ENCODE data around the gene TMEM86A.
A peak's percentile ranks its signal among the peaks of the same experiment; 100 is the strongest.

TMEM86A gene

DNA sequence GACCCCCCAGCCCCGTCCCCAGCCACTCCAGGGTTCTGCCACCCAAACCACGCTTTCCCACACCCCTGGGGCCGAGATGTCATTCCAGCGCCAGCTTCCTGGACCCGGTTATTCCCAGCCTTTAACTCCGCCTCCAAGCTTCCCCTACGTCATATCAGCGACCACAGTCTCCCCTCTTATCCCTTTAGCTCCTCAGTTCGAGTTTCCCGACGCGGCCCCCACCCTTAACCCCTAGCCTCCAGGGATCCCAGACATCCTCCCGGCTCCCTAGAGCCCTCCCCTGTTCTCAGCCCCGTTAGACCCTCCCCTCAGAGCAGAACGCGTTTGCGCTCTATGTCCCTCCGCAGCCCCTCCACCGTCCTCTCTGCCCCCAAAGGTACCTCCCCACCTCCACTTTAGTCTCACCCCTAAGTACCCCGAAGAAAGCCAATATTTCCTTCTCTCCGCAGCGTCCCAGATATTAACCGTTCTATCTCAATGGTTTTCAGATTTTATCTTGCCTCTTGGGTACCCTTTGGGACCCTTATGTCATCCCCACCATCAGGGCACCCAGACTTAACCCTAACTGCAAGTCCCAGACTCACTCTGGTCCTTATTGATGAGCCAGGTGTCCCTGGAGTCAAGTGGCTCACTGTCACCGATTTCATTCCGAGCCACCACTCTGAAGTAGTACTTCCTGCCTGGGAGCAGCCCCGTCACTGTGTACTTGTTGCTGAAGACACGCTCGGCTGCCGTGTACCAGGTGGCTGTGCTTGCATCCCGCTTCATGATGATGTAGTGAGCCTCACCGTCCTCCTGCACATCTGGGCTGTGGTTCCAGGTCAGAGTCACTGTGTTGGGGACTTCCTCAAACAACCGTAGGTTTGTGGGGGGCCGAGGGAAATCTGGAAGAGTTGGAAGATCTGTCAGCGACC lies 8.0 kb downstream of the TMEM86A start:
- H3K4me3 ChIP-seq = no peak overlapping the region; the same call in 1 of the 2 replicates
- H3K27ac ChIP-seq = no peak overlapping the region

DNA sequence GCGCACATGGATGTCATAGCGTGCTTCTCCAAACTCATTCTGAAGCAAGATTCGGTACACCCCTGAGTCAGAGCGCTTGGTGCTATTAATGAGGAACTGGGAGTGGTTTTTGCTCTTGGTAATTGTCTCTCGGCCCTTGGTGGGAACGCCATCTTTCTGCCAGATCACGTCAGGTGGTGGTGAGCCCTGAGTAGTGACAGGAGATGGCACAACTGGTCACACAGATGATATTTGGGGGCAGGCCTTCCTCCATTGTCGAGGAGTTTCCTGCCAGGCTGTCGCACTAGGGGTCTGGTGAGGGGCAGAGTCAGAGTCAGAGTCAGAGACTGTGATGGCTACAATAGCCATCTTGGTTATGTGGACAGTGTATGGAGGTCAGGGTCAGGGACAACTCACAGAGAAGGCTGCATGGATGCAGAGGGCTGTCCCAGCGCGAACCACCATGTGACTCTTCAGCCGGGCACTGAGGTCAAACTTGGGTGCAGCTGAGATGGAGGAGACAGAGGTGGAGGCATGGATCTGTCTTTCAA lies 9.3 kb downstream of the TMEM86A start:
- Histone ChIP-seq H3K9me3 (no peaks in the 10 kb centered on the region), H3K36me3 (no peaks in the 10 kb centered on the region), H3K4me3 (no peak overlapping the region), H3K9ac (no peak overlapping the region), H3K27ac (no peak overlapping the region), H3K4me1 (peaks cover 15% of the 10 kb centered on the region), H4K20me1 (no peaks in the 10 kb centered on the region), H3K4me2 (no peak overlapping the region), H3K27me3 (peaks cover 33% of the 10 kb centered on the region)
- no peak for TF ChIP-seq Cebpa-rat (IDR thresholded peaks at IDR 0.05)

More for the DNA sequence above, 8.0 kb downstream of the TMEM86A start:
- Histone ChIP-seq H3K27me3 (peaks cover 33% of the 10 kb centered on the region), H3K36me3 (peaks cover 5% of the 10 kb centered on the region; the same call in 1 of the 2 replicates), H3K4me1 (peaks cover 15% of the 10 kb centered on the region), H3K4me2 (peak overlapping the region; percentile 64), H3K9me3 (no peaks in the 10 kb centered on the region), H4K20me1 (no peaks in the 10 kb centered on the region), H3K9ac (no peak overlapping the region)
- no peak for TF ChIP-seq Cebpa-rat (IDR thresholded peaks at IDR 0.05)

DNA sequence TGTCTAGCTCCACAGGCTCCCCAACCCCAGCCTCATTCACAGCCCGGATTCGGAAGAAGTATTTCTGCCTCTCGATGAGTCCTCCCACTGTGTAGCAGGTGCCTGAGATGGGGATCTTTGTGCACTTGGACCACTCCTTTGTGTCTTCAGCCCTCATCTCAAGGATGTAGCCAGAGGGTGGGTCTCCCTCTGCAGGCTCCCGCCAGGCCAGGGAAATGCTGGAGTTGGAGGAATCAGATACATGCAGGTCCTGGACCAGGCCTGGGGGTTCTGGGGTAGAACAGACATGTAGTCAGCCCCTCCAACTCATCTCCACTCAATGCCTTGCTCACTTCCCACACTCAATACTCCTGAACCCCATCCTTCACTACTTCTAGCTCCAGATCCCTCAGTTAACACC lies 10.8 kb downstream of the TMEM86A start:
- H3K36me3 ChIP-seq = no peaks in the 10 kb centered on the region
- no peaks in the 10 kb centered on the region for H4K20me1 ChIP-seq
- no peak for TF ChIP-seq Cebpa-rat (IDR thresholded peaks at IDR 0.05)
- no peaks in the 10 kb centered on the region for H3K9me3 ChIP-seq
- peaks cover 33% of the 10 kb centered on the region for H3K27me3 ChIP-seq
- H3K9ac ChIP-seq = no peak overlapping the region
- H3K27ac ChIP-seq = no peak overlapping the region
- peaks cover 15% of the 10 kb centered on the region for H3K4me1 ChIP-seq
- no peak overlapping the region for H3K4me3 ChIP-seq
- H3K4me2 ChIP-seq = no peak overlapping the region

DNA sequence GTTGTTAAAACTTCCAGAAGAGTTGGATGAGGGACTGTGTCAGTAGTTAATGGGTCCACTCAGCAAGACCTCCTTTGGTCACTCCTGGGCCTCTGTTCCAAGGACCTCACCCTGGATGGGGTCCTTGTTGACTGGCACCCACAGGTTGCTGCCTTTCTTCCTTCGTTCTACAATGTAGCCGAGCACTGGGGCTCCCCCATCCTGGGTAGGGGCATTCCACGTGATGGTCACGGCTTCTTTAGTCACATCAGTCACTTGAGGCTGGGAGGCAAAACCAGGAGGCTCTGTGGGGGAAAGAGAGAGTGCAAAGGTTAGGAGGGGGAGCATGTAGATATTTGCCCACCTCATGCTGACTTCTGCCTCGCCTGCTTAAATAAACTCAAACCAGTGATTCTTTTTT lies 12.0 kb downstream of the TMEM86A start:
- Histone ChIP-seq H3K9ac (no peak overlapping the region), H3K4me3 (no peak overlapping the region), H3K27me3 (peaks cover 23% of the 10 kb centered on the region), H3K9me3 (no peaks in the 10 kb centered on the region), H4K20me1 (no peaks in the 10 kb centered on the region), H3K4me1 (peaks cover 12% of the 10 kb centered on the region), H3K27ac (no peak overlapping the region), H3K4me2 (no peak overlapping the region), H3K36me3 (no peaks in the 10 kb centered on the region)
- TF ChIP-seq Cebpa-rat (IDR thresholded peaks at IDR 0.05) = no peak

DNA sequence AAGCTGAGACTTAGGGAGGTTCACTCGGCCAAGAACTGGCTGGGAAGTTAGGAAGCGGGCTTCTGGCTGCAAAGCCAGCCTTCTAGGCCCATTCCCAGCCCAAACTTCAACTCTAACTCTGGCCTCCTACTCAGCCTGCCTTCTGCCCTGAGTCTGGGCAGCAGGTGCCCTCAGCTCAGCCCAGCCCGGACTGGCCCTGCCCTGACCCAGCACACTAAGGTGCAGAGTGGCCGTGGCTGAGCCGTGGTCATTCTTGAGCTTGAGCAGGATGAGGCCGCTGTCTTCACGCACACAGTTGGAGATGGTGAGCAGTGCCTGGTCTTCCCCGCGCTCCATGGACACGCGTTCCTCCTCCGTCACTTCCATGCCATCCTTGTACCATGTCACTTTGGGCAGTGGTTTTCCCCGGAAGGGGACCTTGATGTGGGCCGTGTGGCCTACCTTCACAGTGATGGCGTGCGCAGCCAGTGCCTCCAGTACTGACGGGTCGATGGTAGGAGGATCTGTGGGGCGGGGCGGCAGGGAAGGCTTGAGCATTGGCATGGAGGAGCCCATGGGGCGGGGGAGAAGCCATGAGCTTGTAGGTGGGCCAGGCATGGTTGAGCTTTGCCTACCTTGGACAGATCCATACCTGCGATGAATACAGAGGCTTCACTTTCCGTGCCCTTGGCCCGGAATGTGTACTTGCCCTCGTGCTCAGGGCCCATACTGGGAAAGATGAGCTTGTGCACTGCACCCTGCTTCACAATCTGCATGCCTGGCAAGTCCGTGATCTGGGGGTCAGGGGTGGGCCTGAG lies 15.3 kb downstream of the TMEM86A start:
- Histone ChIP-seq H4K20me1 (no peaks in the 10 kb centered on the region), H3K9me3 (no peaks in the 10 kb centered on the region), H3K36me3 (no peaks in the 10 kb centered on the region), H3K9ac (no peak overlapping the region), H3K4me3 (no peak overlapping the region), H3K27ac (no peak overlapping the region), H3K4me1 (no peaks in the 10 kb centered on the region), H3K27me3 (no peaks in the 10 kb centered on the region), H3K4me2 (no peak overlapping the region)
- TF ChIP-seq Cebpa-rat (IDR thresholded peaks at IDR 0.05) = no peak

DNA sequence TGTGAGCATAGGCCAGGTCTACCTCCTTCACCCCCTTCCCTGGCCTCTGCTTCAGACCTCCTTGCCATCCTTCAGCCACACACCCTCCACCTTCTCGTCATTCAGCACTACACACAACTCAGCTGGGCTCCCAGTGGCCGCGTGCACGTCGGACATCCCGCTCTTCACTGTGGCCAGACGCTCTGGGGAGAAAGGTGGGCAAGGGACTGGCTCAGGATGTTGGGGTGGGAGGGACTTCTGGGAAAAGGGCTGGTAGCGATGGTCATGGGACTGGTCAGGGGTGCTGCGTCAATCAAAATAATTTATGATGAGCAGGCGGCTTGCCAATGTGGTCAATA lies 15.8 kb downstream of the TMEM86A start:
- Histone ChIP-seq H3K36me3 (no peaks in the 10 kb centered on the region), H4K20me1 (no peaks in the 10 kb centered on the region), H3K4me2 (no peak overlapping the region), H3K27me3 (no peaks in the 10 kb centered on the region), H3K4me3 (no peak overlapping the region), H3K9ac (no peak overlapping the region), H3K4me1 (no peaks in the 10 kb centered on the region), H3K27ac (no peak overlapping the region), H3K9me3 (no peaks in the 10 kb centered on the region)
- no peak for TF ChIP-seq Cebpa-rat (IDR thresholded peaks at IDR 0.05)

DNA sequence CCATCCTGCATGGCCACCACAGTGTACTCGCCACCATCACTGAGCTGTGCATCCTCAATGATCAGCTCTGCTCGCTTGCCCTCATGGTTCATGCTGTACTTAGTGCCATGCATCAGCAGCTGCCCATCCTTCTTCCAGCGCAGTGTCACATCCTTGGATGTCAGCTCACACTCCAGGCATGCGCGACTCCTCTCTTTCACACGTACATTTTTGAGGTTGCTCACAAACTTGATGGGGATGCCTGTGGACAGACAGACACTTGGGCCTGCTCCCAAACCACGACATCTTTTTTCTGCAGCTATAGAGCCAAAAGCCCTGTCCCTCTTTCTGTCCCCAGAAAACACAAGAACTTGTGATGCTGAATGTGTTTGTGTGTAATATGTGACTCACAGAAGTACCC lies 16.9 kb downstream of the TMEM86A start:
- H3K4me2 ChIP-seq = no peak overlapping the region
- H3K4me1 ChIP-seq = no peaks in the 10 kb centered on the region
- H3K36me3 ChIP-seq = no peaks in the 10 kb centered on the region
- H3K9me3 ChIP-seq = no peaks in the 10 kb centered on the region
- H4K20me1 ChIP-seq = no peaks in the 10 kb centered on the region
- no peaks in the 10 kb centered on the region for H3K27me3 ChIP-seq
- no peak overlapping the region for H3K4me3 ChIP-seq
- H3K27ac ChIP-seq = no peak overlapping the region
- H3K9ac ChIP-seq = no peak overlapping the region
- no peak for TF ChIP-seq Cebpa-rat (IDR thresholded peaks at IDR 0.05)

DNA sequence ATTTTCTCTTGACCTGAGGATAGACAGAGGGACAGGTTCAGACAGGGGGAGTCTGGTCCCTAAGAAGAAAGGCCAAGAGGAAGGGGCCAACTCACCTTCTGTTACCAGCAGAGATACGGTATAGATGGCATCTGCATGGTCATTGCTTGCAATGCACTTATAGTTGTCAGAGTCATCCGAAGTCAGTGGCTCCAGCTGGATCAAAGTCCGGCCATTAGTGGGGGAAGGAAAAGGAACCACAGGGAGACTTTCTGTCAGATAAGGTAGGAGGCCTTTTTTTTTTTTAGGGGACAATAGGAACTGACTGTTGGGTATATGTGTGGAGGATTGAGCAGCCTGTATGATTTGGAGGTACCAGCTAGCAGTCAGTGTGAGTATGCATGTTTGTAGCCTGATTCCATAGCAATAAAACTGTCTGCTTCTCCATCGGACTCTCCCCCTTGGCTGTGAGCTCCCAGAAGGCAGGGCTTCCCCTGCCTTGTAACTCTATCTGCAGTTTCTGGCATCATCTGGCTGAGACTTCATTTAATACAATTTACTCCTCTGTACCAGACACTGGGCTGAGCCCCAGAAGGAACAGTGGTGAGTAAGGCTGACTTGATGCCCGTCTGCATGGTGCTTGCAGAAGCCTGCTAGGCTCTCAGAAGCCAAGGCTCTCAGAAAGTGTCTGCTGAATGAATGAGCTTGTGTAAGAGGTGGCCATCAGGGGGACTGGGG lies 21.7 kb downstream of the TMEM86A start:
- H3K27me3 ChIP-seq = no peaks in the 10 kb centered on the region
- no peak overlapping the region for H3K27ac ChIP-seq
- no peak overlapping the region for H3K4me3 ChIP-seq
- peaks cover 6% of the 10 kb centered on the region for H3K4me1 ChIP-seq
- no peak overlapping the region for H3K9ac ChIP-seq
- no peaks in the 10 kb centered on the region for H3K9me3 ChIP-seq
- TF ChIP-seq Cebpa-rat (IDR thresholded peaks at IDR 0.05) = no peak
- H4K20me1 ChIP-seq = no peaks in the 10 kb centered on the region
- peak overlapping the region; percentile 96 for H3K4me2 ChIP-seq
- no peaks in the 10 kb centered on the region for H3K36me3 ChIP-seq

DNA sequence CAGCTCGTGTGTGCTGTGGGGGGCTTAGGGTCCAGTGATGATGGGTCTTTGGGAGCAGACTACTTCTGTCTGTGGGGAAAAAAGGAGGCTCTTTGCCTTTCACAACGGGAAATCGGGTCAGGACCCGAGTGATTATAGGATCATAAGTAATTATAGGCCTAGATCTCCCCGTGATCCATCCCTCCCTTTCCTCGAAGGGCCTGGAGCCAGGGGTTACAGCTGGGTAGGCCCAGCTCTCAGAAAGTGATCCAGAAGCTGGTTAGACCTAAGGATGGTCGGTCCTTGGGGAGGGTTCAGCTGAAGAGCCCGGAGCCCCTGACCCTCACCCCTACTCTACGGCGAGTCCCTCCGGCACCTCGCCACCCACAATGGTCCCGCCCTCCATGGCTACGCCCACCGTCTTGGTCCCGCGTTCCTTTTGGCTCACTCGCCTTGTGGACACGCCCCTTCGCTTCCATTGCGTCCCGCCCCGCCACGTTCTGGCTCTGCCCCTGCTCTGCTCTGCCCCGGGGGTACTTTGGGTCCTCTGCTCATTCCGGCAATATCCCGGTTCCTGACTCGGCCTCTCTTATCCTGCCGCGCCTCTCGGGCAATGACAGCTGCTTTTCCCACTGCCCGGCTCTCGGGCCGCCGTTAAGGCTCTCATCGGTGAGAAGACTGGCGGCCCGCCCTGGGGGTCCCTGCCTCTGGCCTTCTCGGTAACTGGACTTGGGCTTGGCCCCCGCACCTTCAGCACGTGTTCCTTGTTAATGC lies 22.4 kb downstream of the TMEM86A start:
- Histone ChIP-seq H3K27ac (peak overlapping the region; percentile 76), H3K9ac (peak overlapping the region; percentile 82), H3K4me3 (peak overlapping the region; percentile 75)

More for the DNA sequence above, 22.4 kb downstream of the TMEM86A start:
- Histone ChIP-seq H3K4me2 (peak overlapping the region; percentile 96), H3K4me1 (peaks cover 9% of the 10 kb centered on the region), H3K36me3 (no peaks in the 10 kb centered on the region), H3K9me3 (no peaks in the 10 kb centered on the region), H4K20me1 (no peaks in the 10 kb centered on the region), H3K27me3 (no peaks in the 10 kb centered on the region)
- TF ChIP-seq Cebpa-rat (IDR thresholded peaks at IDR 0.05) = no peak

Data from BLaER1 (cell line).